ENCODE results near the gene SLC13A2.

DNA sequence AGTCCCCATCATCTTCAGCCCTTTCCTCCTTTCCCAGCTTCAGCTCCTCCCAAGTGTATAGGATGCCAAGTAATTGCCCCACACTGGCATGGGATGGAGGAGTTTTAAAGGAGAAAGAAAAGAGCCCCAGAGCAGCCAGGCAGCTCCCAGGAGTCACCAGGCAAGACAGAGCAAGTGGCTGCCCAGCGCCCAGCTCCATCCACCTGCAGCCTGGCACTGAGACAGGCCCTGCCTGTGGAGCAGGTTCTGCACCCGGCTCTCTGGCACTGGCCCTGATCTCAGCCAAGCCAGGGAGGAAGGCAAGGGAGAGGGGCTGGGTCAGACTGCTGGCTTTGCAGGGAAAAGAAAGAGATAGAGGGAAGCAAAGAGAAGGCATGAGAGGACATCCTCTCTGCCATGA lies 54.4 kb downstream of the SLC13A2 start:
- TF ChIP-seq, protein P1, sequence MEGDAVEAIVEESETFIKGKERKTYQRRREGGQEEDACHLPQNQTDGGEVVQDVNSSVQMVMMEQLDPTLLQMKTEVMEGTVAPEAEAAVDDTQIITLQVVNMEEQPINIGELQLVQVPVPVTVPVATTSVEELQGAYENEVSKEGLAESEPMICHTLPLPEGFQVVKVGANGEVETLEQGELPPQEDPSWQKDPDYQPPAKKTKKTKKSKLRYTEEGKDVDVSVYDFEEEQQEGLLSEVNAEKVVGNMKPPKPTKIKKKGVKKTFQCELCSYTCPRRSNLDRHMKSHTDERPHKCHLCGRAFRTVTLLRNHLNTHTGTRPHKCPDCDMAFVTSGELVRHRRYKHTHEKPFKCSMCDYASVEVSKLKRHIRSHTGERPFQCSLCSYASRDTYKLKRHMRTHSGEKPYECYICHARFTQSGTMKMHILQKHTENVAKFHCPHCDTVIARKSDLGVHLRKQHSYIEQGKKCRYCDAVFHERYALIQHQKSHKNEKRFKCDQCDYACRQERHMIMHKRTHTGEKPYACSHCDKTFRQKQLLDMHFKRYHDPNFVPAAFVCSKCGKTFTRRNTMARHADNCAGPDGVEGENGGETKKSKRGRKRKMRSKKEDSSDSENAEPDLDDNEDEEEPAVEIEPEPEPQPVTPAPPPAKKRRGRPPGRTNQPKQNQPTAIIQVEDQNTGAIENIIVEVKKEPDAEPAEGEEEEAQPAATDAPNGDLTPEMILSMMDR (conservative IDR thresholded peaks at IDR 0.05; ENCODE audit: low read depth in 2 of 2), result no peak
- no peak for TF ChIP-seq POLR2AphosphoS5 (IDR thresholded peaks at IDR 0.05; ENCODE audit: low read depth)

All from GM23338 (cell line).